Lower leg skin (tissue), 4 donors: ENCODE measurements around the gene ST3GAL5. TPM values are rescaled to one million over a fixed set of nuclear protein-coding genes. Genes with fewer than 3 reads are reported as not detected.

Experiments
- DNase-seq, 2 donors: peaks; one replicate each; pipeline ENCODE4 v3.0.0-alpha.2; 2019; ENCODE audit warnings: low spot score in 2 of 2
- H3K4me3 ChIP-seq: fragments of 200-600 bp; sonication (generic); 2 replicates; pipeline ENCODE4 v1.5.1; 2017; ENCODE audit warnings: mild to moderate bottlenecking, low read depth; ENCODE audit not compliant: poor library complexity, severe bottlenecking
- CTCF ChIP-seq, 3 donors: fragments of 450-650 bp; IDR thresholded peaks; one replicate each; pipeline ENCODE4 v1.5.1; 2016; ENCODE audit warnings: antibody characterized with exemption in 3 of 3, mild to moderate bottlenecking in 3 of 3, moderate library complexity in 2 of 3
- POLR2A ChIP-seq, 2 donors: fragments of 450-650 bp; IDR thresholded peaks; one replicate each; pipeline ENCODE4 v1.6.1; 2016 to 2017; ENCODE audit warnings: antibody characterized with exemption in 2 of 2, mild to moderate bottlenecking in 1 of 2, moderate library complexity in 1 of 2
- WGBS, 2 donors: methylation state at CpG; one replicate each; pipeline ENCODE4 v1.1.5; 2018; 5-methylcytosine and 5-hydroxymethylcytosine counted together
- intact Hi-C: fragments of 100-400 bp; cut with DNase I; formaldehyde crosslinking; loops from one replicate; pipeline ENCODE4 v1.15.0; 2023; ENCODE audit warnings: low total_unique reads
- total RNA-seq, 4 donors: library from RNA; depleted of rRNA; stranded (reverse); fragments of >200 nt; gene quantifications; one replicate each; pipeline ENCODE4 v1.1.0, GENCODE V29; 2016

ST3GAL5 gene
- total RNA-seq, 4 donors from 2014 or later, result 6.9 to 8.6 (median 8.1) TPM

DNA sequence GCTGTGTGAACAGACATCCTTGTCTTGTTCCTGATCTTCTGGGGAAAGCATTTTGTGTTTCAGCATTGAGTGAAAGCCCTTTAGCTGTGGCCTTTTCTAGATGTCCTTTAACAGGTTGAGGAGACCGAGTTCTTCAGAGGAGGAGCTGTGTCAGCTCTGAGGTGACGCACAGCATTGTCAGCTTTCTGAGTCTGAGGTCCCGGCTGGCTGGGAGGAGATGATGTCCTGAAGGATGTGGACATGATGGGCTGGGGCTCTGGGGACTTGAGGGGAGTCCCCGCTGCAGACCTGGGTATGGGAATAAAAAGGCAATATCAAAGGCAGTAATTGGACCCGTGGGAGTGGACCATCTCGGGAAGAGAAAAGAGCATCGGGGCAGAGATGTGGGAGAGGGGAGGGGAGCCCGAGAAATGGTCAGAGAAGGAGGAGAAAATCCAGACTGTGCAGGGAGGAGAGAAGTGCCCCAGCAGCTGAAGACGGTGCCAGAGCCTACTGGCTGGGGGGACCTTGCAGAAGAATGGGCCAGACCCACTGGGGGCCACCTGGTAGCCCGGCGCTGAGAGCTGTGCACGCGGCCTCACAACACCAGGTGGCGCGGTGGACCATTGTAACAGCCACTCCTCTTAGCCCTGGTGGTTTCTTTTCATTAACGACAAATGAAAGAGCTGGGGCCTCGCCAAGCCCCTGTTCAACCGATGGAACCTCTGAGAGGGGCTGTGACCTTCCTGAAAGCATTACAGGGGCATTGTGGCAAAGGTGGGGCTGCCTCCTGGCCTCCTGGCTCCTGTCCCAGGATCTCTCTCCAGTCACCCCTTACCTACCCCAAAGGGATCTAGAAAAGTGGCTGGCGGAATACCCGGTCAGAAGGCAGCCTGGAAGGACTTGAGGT is 61.6 kb downstream of the ST3GAL5 start:
- peak in 1 of 3 donors; percentile 96 for TF ChIP-seq CTCF (IDR thresholded peaks at IDR 0.05)
- no peak for TF ChIP-seq POLR2A (IDR thresholded peaks at IDR 0.05)
- H3K4me3 ChIP-seq, result no peak overlapping the region
- intact Hi-C loops, result loop anchor here (5.0 kb wide), 1 partner anchor 250 kb away; no protein-coding TSS in a partner anchor
- peak; percentile 61 to 94 for DNase-seq
- 25 to 27% methylated on average over 20 of the region's 20 CpGs for WGBS, 2 donors

- intact Hi-C loops, result no loop called here
- 44 to 79% methylated on average over 2 of the region's 2 CpGs for WGBS, 2 donors
- DNase-seq, result peak in 1 of 2 donors; percentile 72
- TF ChIP-seq POLR2A (IDR thresholded peaks at IDR 0.05), result no peak
- H3K4me3 ChIP-seq, result no peak overlapping the region
Observed at GRCh38 chr2:85823951-85824350, 64.8 kb downstream of the ST3GAL5 start.

DNA sequence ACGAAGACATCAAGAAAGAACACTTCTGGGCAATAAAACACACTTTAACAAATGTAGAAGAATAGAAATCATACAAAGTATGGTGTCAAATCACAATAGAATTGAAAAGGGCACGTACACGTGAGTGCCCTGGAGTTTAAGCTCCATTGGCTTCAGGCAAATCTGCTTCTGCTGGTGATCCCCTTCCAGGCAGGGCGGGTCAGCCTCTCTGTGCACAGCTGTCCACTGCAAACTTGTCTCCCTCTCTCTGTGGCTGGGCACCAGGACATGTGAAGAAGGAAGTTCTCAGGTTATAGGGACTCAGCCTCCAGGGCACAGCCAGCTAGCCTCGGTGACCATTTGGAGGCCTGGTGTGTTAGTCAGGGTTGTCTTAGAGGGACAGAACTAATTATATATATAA is 66.0 kb downstream of the ST3GAL5 start:
- H3K4me3 ChIP-seq, result no peak overlapping the region
- intact Hi-C loops, result no loop called here
- peak; percentile 12 to 69 for DNase-seq
- no peak for TF ChIP-seq POLR2A (IDR thresholded peaks at IDR 0.05)
- no peak for TF ChIP-seq CTCF (IDR thresholded peaks at IDR 0.05)
- WGBS, 2 donors, result 80 to 81% methylated on average over 5 of the region's 5 CpGs

GRCh38 chr2:85819811-85820510 is 68.8 kb downstream of the ST3GAL5 start:
- DNase-seq, result peak in 1 of 2 donors; percentile 32
- no peak for TF ChIP-seq POLR2A (IDR thresholded peaks at IDR 0.05)
- no peak for TF ChIP-seq CTCF (IDR thresholded peaks at IDR 0.05)
- WGBS, 2 donors, result 78 to 84% methylated on average over 6 of the region's 6 CpGs
- intact Hi-C loops, result loop anchor here (10.0 kb wide), 2 partner anchors 65 to 175 kb away; partner anchors contain the start of gene ATOH8
- H3K4me3 ChIP-seq, result no peak overlapping the region

DNA sequence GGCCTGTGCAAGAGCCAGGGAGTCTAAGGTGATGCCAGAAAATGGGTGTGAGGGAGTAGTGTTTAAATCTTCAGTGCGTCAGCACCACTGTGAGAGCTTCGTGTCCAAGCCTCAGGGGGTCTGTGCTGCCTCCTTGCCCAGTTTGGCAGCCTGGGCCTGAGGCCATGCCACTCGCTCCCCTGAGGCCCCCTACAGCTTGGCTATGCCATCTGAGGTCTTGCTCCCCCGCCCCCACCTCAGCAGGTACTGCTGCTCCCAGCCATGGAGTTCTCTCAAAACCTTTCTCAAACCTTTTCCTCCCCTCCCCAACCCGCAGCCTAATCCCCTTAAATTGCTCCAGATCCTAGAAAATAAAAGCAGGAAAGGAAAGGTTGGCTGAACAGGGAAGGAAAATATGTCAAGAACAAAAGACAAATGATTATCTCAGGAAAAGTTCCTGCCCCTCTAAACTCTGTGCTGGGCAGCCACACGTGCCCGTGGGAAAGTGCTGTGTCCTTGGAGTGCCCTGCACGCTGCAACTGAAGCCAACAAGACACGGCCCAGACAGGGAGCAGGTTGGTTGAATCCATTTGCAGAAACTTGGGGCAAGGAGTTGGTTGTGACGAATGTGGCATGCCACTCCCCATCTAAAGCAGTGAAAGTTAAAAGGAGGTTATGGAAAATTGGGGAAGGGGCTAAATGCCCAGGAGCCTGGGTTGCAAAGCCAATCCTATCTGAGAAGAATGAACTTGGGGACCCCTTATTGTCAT is 73.8 kb downstream of the ST3GAL5 start:
- no peak for DNase-seq
- H3K4me3 ChIP-seq, result no peak overlapping the region
- no peak for TF ChIP-seq CTCF (IDR thresholded peaks at IDR 0.05)
- TF ChIP-seq POLR2A (IDR thresholded peaks at IDR 0.05), result no peak
- intact Hi-C loops, result loop anchor here (2.0 to 10.0 kb wide), 3 partner anchors 60 to 170 kb away; partner anchors contain the start of gene ATOH8
- WGBS, 2 donors, result 75 to 81% methylated on average over 10 of the region's 10 CpGs
